Fibroblast of the aortic adventitia (primary cell): Measurements from ENCODE around the gene GLT1D1. TPM values are rescaled to one million over a fixed set of nuclear protein-coding genes. Genes with fewer than 3 reads are reported as not detected.
A peak's percentile ranks its signal among the peaks of the same experiment; 100 is the strongest.

Experiments
- DNase-seq: peaks from one replicate; pipeline ENCODE4 v3.0.0-alpha.2; 2010; ENCODE audit warnings: low read depth
- H3K4me3 ChIP-seq: 2 replicates; pipeline ENCODE4 v1.5.1; 2011; ENCODE audit warnings: low read depth, mild to moderate bottlenecking, control low read depth, low read length, moderate library complexity
- CTCF ChIP-seq: IDR thresholded peaks from 2 replicates; pipeline ENCODE4 v1.5.1; 2011; ENCODE audit warnings: mild to moderate bottlenecking, low read length, control low read depth, inconsistent platforms; ENCODE audit not compliant: insufficient read depth
- total RNA-seq: library from RNA; depleted of rRNA; stranded (reverse); fragments of >200 nt; gene quantifications from 2 replicates; pipeline ENCODE4 v1.2.3, GENCODE V29; 2012; ENCODE audit warnings: low replicate concordance

GLT1D1 gene
- total RNA-seq, 1 donor = not detected

- DNase-seq = peak; percentile 36
- peak overlapping the region; percentile 55 for H3K4me3 ChIP-seq
- TF ChIP-seq CTCF = no peak
Measured at GRCh38 chr12:128810182-128811127, 42.8 kb upstream of the GLT1D1 start.

- no peak for TF ChIP-seq CTCF
Measured at GRCh38 chr12:128811806-128812205, 41.5 kb upstream of the GLT1D1 start.

GRCh38 chr12:128813392-128813791, 39.9 kb upstream of the GLT1D1 start:
- peak; percentile 74 for DNase-seq
- H3K4me3 ChIP-seq = peak overlapping the region; percentile 2
- no peak for TF ChIP-seq CTCF

More at GRCh38 chr12:128811806-128812205, 41.5 kb upstream of the GLT1D1 start:
- H3K4me3 ChIP-seq = no peak overlapping the region
- no peak for DNase-seq

- no peak for TF ChIP-seq CTCF
- DNase-seq = peak; percentile 72
- H3K4me3 ChIP-seq = no peak overlapping the region
Measured at GRCh38 chr12:128813883-128814282, 39.4 kb upstream of the GLT1D1 start.

GRCh38 chr12:128814411-128815261, 38.6 kb upstream of the GLT1D1 start:
- TF ChIP-seq CTCF = no peak
- H3K4me3 ChIP-seq = no peak overlapping the region
- DNase-seq = peak; percentile 68

GRCh38 chr12:128815779-128816642, 37.3 kb upstream of the GLT1D1 start:
- no peak for TF ChIP-seq CTCF
- peak overlapping the region; percentile 3 for H3K4me3 ChIP-seq
- DNase-seq = peak; percentile 37
